Skeletal muscle tissue (tissue), 4 donors: ENCODE data around the gene TMC1. TPM values are rescaled to one million over a fixed set of nuclear protein-coding genes. Genes with fewer than 3 reads are reported as not detected.

Experiments used
- H3K27ac ChIP-seq: one replicate; pipeline ENCODE4 v1.7.0; 2013; ENCODE audit warnings: mild to moderate bottlenecking, low read depth, low read length, inconsistent platforms
- H3K27me3 ChIP-seq, 3 donors: one replicate each; pipeline ENCODE4 v1.7.0; 2013; ENCODE audit warnings: low read length in 3 of 3; ENCODE audit not compliant: control insufficient read depth in 3 of 3, insufficient read depth in 3 of 3
- H3K36me3 ChIP-seq, 3 donors: one replicate each; pipeline ENCODE4 v1.7.0; 2013; ENCODE audit warnings: low read length in 3 of 3; ENCODE audit not compliant: control insufficient read depth in 3 of 3, insufficient read depth in 3 of 3
- H3K4me1 ChIP-seq, 3 donors: one replicate each; pipeline ENCODE4 v1.7.0; 2013; ENCODE audit warnings: low read length in 3 of 3, mild to moderate bottlenecking in 3 of 3; ENCODE audit not compliant: control insufficient read depth in 3 of 3, insufficient read depth in 3 of 3
- H3K4me3 ChIP-seq, 3 donors: one replicate each; pipeline ENCODE4 v1.7.0; 2013; ENCODE audit warnings: low read length in 3 of 3
- H3K9ac ChIP-seq, 3 donors: one replicate each; pipeline ENCODE4 v1.7.0; 2013; ENCODE audit warnings: low read length in 3 of 3, mild to moderate bottlenecking in 3 of 3, moderate library complexity in 2 of 3, low read depth in 1 of 3
- H3K9me3 ChIP-seq, 3 donors: one replicate each; pipeline ENCODE4 v1.7.0; 2013; ENCODE audit warnings: low read length in 3 of 3; ENCODE audit not compliant: control insufficient read depth in 3 of 3
- total RNA-seq: library from RNA; depleted of rRNA; stranded (reverse); fragments of >200 nt; gene quantifications from one replicate; pipeline ENCODE4 v1.2.3, GENCODE V29; 2014
- donor health status: Osteomylitis.

The TMC1 gene
- total RNA-seq, 1 donor from 2014 or later, result 0.52 TPM

- no peaks in the 10 kb centered on the region for H3K27me3 ChIP-seq
Measured at GRCh38 chr9:72681283-72681630, 159.8 kb downstream of the TMC1 start.

GRCh38 chr9:72684615-72685014, 163.2 kb downstream of the TMC1 start:
- Histone ChIP-seq H3K27ac (no peak overlapping the region), H3K4me1 (no peaks in the 10 kb centered on the region), H3K9ac (no peak overlapping the region), H3K27me3 (no peaks in the 10 kb centered on the region), H3K36me3 (no peaks in the 10 kb centered on the region), H3K4me3 (no peak overlapping the region), H3K9me3 (no peaks in the 10 kb centered on the region)

More at GRCh38 chr9:72681283-72681630, 159.8 kb downstream of the TMC1 start:
- no peak overlapping the region for H3K4me3 ChIP-seq
- no peaks in the 10 kb centered on the region for H3K9me3 ChIP-seq
- H3K27ac ChIP-seq, result no peak overlapping the region
- H3K4me1 ChIP-seq, result no peaks in the 10 kb centered on the region
- no peak overlapping the region for H3K9ac ChIP-seq
- no peaks in the 10 kb centered on the region for H3K36me3 ChIP-seq

GRCh38 chr9:72685911-72686310, 164.5 kb downstream of the TMC1 start:
- H3K4me1 ChIP-seq, result no peaks in the 10 kb centered on the region
- no peak overlapping the region for H3K4me3 ChIP-seq
- no peak overlapping the region for H3K27ac ChIP-seq
- no peak overlapping the region for H3K9ac ChIP-seq
- no peaks in the 10 kb centered on the region for H3K27me3 ChIP-seq
- H3K9me3 ChIP-seq, result no peaks in the 10 kb centered on the region
- no peaks in the 10 kb centered on the region for H3K36me3 ChIP-seq

GRCh38 chr9:72687331-72687730, 165.9 kb downstream of the TMC1 start:
- Histone ChIP-seq H3K27ac (no peak overlapping the region), H3K9me3 (no peaks in the 10 kb centered on the region), H3K4me1 (no peaks in the 10 kb centered on the region), H3K9ac (no peak overlapping the region), H3K36me3 (no peaks in the 10 kb centered on the region), H3K27me3 (no peaks in the 10 kb centered on the region), H3K4me3 (no peak overlapping the region)

- Histone ChIP-seq H3K4me3 (no peak overlapping the region), H3K27ac (no peak overlapping the region), H3K4me1 (no peaks in the 10 kb centered on the region), H3K27me3 (no peaks in the 10 kb centered on the region), H3K9ac (no peak overlapping the region), H3K36me3 (no peaks in the 10 kb centered on the region), H3K9me3 (no peaks in the 10 kb centered on the region)
Measured at GRCh38 chr9:72691671-72692070, 170.3 kb downstream of the TMC1 start.

- H3K4me1 ChIP-seq, result no peaks in the 10 kb centered on the region
- H3K4me3 ChIP-seq, result no peak overlapping the region
Measured at GRCh38 chr9:72695365-72695764, 174.0 kb downstream of the TMC1 start.

GRCh38 chr9:72696511-72696910, 175.1 kb downstream of the TMC1 start:
- Histone ChIP-seq H3K9me3 (no peaks in the 10 kb centered on the region), H3K36me3 (no peaks in the 10 kb centered on the region), H3K9ac (no peak overlapping the region), H3K27ac (no peak overlapping the region), H3K27me3 (no peaks in the 10 kb centered on the region), H3K4me1 (peaks cover 0 to 3% (median 0%) of the 10 kb centered on the region in 3 donors), H3K4me3 (no peak overlapping the region)

More at GRCh38 chr9:72695365-72695764, 174.0 kb downstream of the TMC1 start:
- Histone ChIP-seq H3K27ac (no peak overlapping the region), H3K36me3 (no peaks in the 10 kb centered on the region), H3K27me3 (no peaks in the 10 kb centered on the region), H3K9me3 (no peaks in the 10 kb centered on the region), H3K9ac (no peak overlapping the region)

- Histone ChIP-seq H3K9ac (no peak overlapping the region), H3K9me3 (no peaks in the 10 kb centered on the region), H3K27ac (no peak overlapping the region), H3K4me3 (no peak overlapping the region), H3K36me3 (no peaks in the 10 kb centered on the region), H3K4me1 (peaks cover 0 to 10% (median 0%) of the 10 kb centered on the region in 3 donors), H3K27me3 (no peaks in the 10 kb centered on the region)
Measured at GRCh38 chr9:72701510-72701909, 180.1 kb downstream of the TMC1 start.

- H3K4me3 ChIP-seq, result no peak overlapping the region
- peaks cover 0 to 10% (median 0%) of the 10 kb centered on the region in 3 donors for H3K4me1 ChIP-seq
- H3K9me3 ChIP-seq, result no peaks in the 10 kb centered on the region
- no peak overlapping the region for H3K27ac ChIP-seq
- no peaks in the 10 kb centered on the region for H3K36me3 ChIP-seq
- H3K27me3 ChIP-seq, result no peaks in the 10 kb centered on the region
- peak overlapping the region in 2 of 3 donors; percentile 2 to 38 for H3K9ac ChIP-seq
Measured at GRCh38 chr9:72703574-72703973, 182.2 kb downstream of the TMC1 start.

GRCh38 chr9:72704688-72705375, 183.4 kb downstream of the TMC1 start:
- peaks cover 0 to 10% (median 0%) of the 10 kb centered on the region in 3 donors for H3K4me1 ChIP-seq
- H3K36me3 ChIP-seq, result no peaks in the 10 kb centered on the region
- H3K27ac ChIP-seq, result no peak overlapping the region
- no peaks in the 10 kb centered on the region for H3K27me3 ChIP-seq
- H3K4me3 ChIP-seq, result no peak overlapping the region
- H3K9me3 ChIP-seq, result no peaks in the 10 kb centered on the region
- no peak overlapping the region for H3K9ac ChIP-seq
